Dermis lymphatic vessel endothelial cell (primary cell): ENCODE data around the gene LY6G5C. TPM values are rescaled to one million over a fixed set of nuclear protein-coding genes. Genes with fewer than 3 reads are reported as not detected.

Source experiments
- total RNA-seq: library from RNA; depleted of rRNA; stranded (reverse); fragments of >200 nt; gene quantifications from 2 replicates; pipeline ENCODE4 v1.2.1, GENCODE V29; 2014

The LY6G5C gene
- total RNA-seq, 1 donor from 2014 or later, result 1.5 TPM

Other genes with a start within 250 kb of the LY6G5C start
- gene MICB, start 182.9 kb downstream of the LY6G5C start, total RNA-seq, result 7.5 and 7.9 TPM in 2 replicates
- not detected in 2 replicates for gene MCCD1, start 152.1 kb downstream of the LY6G5C start, total RNA-seq
- gene DDX39B, start 139.1 kb downstream of the LY6G5C start, total RNA-seq, result 269 and 380 TPM in 2 replicates
- 0.11 and 0.17 TPM in 2 replicates for gene ATP6V1G2, start 134.5 kb downstream of the LY6G5C start, total RNA-seq
- gene NFKBIL1, start 133.5 kb downstream of the LY6G5C start, total RNA-seq, result 25.3 and 25.9 TPM in 2 replicates
- not detected in 2 replicates for gene LTA, start 108.8 kb downstream of the LY6G5C start, total RNA-seq
- not detected in 2 replicates for gene TNF, start 105.5 kb downstream of the LY6G5C start, total RNA-seq
- 2.9 and 3.2 TPM in 2 replicates for gene LTB, start 98.6 kb downstream of the LY6G5C start, total RNA-seq
- gene LST1, start 94.8 kb downstream of the LY6G5C start, total RNA-seq, result 0.11 and 0.26 TPM in 2 replicates
- gene NCR3, start 88.1 kb downstream of the LY6G5C start, total RNA-seq, result not detected in 2 replicates
- 0.17 TPM in 1 of 2 replicates, not detected in the other for gene AIF1, start 65.8 kb downstream of the LY6G5C start, total RNA-seq
- gene PRRC2A, start 60.4 kb downstream of the LY6G5C start, total RNA-seq, result 21.8 and 25.5 TPM in 2 replicates
- 105 and 110 TPM in 2 replicates for gene BAG6, start 28.4 kb downstream of the LY6G5C start, total RNA-seq
- 0.52 and 0.54 TPM in 2 replicates for gene APOM, start 25.2 kb downstream of the LY6G5C start, total RNA-seq
- gene C6orf47, start 20.3 kb downstream of the LY6G5C start, total RNA-seq, result 22.6 and 24.2 TPM in 2 replicates
- 14.0 and 14.5 TPM in 2 replicates for gene GPANK1, start 16.1 kb downstream of the LY6G5C start, total RNA-seq
- 71.8 and 77.7 TPM in 2 replicates for gene CSNK2B, start 15.0 kb downstream of the LY6G5C start, total RNA-seq
- 1.4 and 1.9 TPM in 2 replicates for gene LY6G5B, start 11.1 kb downstream of the LY6G5C start, total RNA-seq
- 52.7 and 62.4 TPM in 2 replicates for gene ABHD16A, start 22.3 kb upstream of the LY6G5C start, total RNA-seq
- gene LY6G6F, start 25.8 kb upstream of the LY6G5C start, total RNA-seq, result not detected in 2 replicates
- not detected in 2 replicates for gene LY6G6D, start 34.3 kb upstream of the LY6G5C start, total RNA-seq
- not detected in 2 replicates for gene LY6G6C, start 40.7 kb upstream of the LY6G5C start, total RNA-seq
- not detected in 2 replicates for gene MPIG6B, start 42.3 kb upstream of the LY6G5C start, total RNA-seq
- 122 and 139 TPM in 2 replicates for gene DDAH2, start 48.2 kb upstream of the LY6G5C start, total RNA-seq
- gene CLIC1, start 55.5 kb upstream of the LY6G5C start, total RNA-seq, result 545 and 566 TPM in 2 replicates
- gene MSH5, start 58.9 kb upstream of the LY6G5C start, total RNA-seq, result 2.3 and 3.0 TPM in 2 replicates
- 2.2 and 8.0 TPM in 2 replicates for gene SAPCD1, start 81.6 kb upstream of the LY6G5C start, total RNA-seq
- 0.09 and 0.22 TPM in 2 replicates for gene VWA7, start 96.3 kb upstream of the LY6G5C start, total RNA-seq
- 31.2 and 36.4 TPM in 2 replicates for gene VARS1, start 114.7 kb upstream of the LY6G5C start, total RNA-seq
- gene LSM2, start 125.9 kb upstream of the LY6G5C start, total RNA-seq, result 22.2 and 26.3 TPM in 2 replicates
- 1.2 and 1.5 TPM in 2 replicates for gene HSPA1L, start 134.2 kb upstream of the LY6G5C start, total RNA-seq
- gene HSPA1A, start 134.5 kb upstream of the LY6G5C start, total RNA-seq, result 78.6 and 81.2 TPM in 2 replicates
- gene HSPA1B, start 146.7 kb upstream of the LY6G5C start, total RNA-seq, result 16.9 and 34.6 TPM in 2 replicates
- gene NEU1, start 181.8 kb upstream of the LY6G5C start, total RNA-seq, result 43.3 and 54.0 TPM in 2 replicates
- not detected in 2 replicates for gene SLC44A4, start 197.9 kb upstream of the LY6G5C start, total RNA-seq
- 24.9 and 29.6 TPM in 2 replicates for gene EHMT2, start 216.6 kb upstream of the LY6G5C start, total RNA-seq
- gene ZBTB12, start 221.0 kb upstream of the LY6G5C start, total RNA-seq, result 2.4 and 2.8 TPM in 2 replicates
- 0.17 and 0.22 TPM in 2 replicates for gene C2, start 246.7 kb upstream of the LY6G5C start, total RNA-seq